Fibroblast of lung (primary cell): ENCODE results near the gene C2CD4C. TPM values are rescaled to one million over a fixed set of nuclear protein-coding genes. Genes with fewer than 3 reads are reported as not detected.

ENCODE experiments used
- DNase-seq, 2 donors: peaks; one replicate each; pipeline versions ENCODE4 v3.0.0 to v3.0.0-alpha.2; 2010; ENCODE audit warnings: low read depth in 2 of 2
- H2AFZ ChIP-seq: 2 replicates; pipeline ENCODE4 v1.5.1; 2012; ENCODE audit warnings: low read length, control low read depth, inconsistent platforms
- H3K27ac ChIP-seq: 2 replicates; pipeline ENCODE4 v1.5.1; 2011; ENCODE audit warnings: low read length, control low read depth; ENCODE audit not compliant: insufficient read depth
- H3K27me3 ChIP-seq: 2 replicates; pipeline ENCODE4 v1.5.1; 2011; ENCODE audit warnings: mild to moderate bottlenecking, low read length; ENCODE audit not compliant: control insufficient read depth, insufficient read depth
- H3K36me3 ChIP-seq: 2 replicates; pipeline ENCODE4 v1.5.1; 2011; ENCODE audit warnings: low read length; ENCODE audit not compliant: control insufficient read depth, insufficient read depth
- H3K4me1 ChIP-seq: 2 replicates; pipeline ENCODE4 v1.5.1; 2011; ENCODE audit warnings: low read length; ENCODE audit not compliant: control insufficient read depth, insufficient read depth; ENCODE audit errors: extremely low read depth
- H3K4me2 ChIP-seq: 2 replicates; pipeline ENCODE4 v1.5.1; 2011; ENCODE audit warnings: low read length, control low read depth; ENCODE audit not compliant: insufficient read depth; ENCODE audit errors: extremely low read depth
- H3K4me3 ChIP-seq, 4 experiments: fragments of 200-600 bp in 1 of 4; sonication (generic) in 1 of 4; replicated peaks in 1 of 4; 2 replicates each; pipeline ENCODE4 v1.5.1; 2011 to 2016; ENCODE audit warnings: low read length in 4 of 4, low read depth in 3 of 4, mild to moderate bottlenecking in 3 of 4, control low read depth in 2 of 4, inconsistent platforms in 1 of 4, mixed read lengths in 1 of 4; ENCODE audit not compliant: insufficient read depth in 1 of 4; ENCODE audit errors: control extremely low read depth in 1 of 4
- H3K79me2 ChIP-seq: 2 replicates; pipeline ENCODE4 v1.5.1; 2012; ENCODE audit warnings: mild to moderate bottlenecking, low read length, inconsistent platforms; ENCODE audit not compliant: control insufficient read depth, insufficient read depth
- H3K9ac ChIP-seq: 2 replicates; pipeline ENCODE4 v1.5.1; 2011; ENCODE audit warnings: mild to moderate bottlenecking, low read length, control low read depth; ENCODE audit not compliant: insufficient read depth
- H3K9me3 ChIP-seq: 2 replicates; pipeline ENCODE4 v1.5.1; 2012; ENCODE audit warnings: low read depth, low read length; ENCODE audit not compliant: control insufficient read depth, insufficient read depth
- H4K20me1 ChIP-seq: 2 replicates; pipeline ENCODE4 v1.5.1; 2011; ENCODE audit warnings: low read length; ENCODE audit not compliant: control insufficient read depth, insufficient read depth; ENCODE audit errors: extremely low read depth
- EZH2 ChIP-seq: IDR thresholded peaks from 2 replicates; pipeline ENCODE4 v1.5.1; 2012; ENCODE audit warnings: low read length, control low read depth, mild to moderate bottlenecking; ENCODE audit errors: missing control alignments
- polyA plus RNA-seq, 2 donors: library from polyadenylated mRNA; depleted of rRNA in 1 of 2; stranded (reverse) in 1 of 2; unstranded in 1 of 2; fragments of >200 nt; gene quantifications; 2 replicates each; pipeline ENCODE4 v1.2.1, GENCODE V29; 2011 to 2012; ENCODE audit warnings: missing spikeins in 1 of 2
- total RNA-seq: library from RNA; depleted of rRNA; stranded (reverse); fragments of >200 nt; gene quantifications from 2 replicates; pipeline ENCODE4 v1.2.1, GENCODE V29; 2014
- TF ChIP-seq, protein P1 (sequence below), 2 donors: IDR thresholded peaks in 1 of 2; conservative IDR thresholded peaks in 1 of 2; 1 replicate in 1 of 2; 2 replicates in 1 of 2; pipeline ENCODE4 v1.5.1; 2011 to 2012; ENCODE audit warnings: low read length in 2 of 2, control low read depth in 1 of 2, inconsistent platforms in 1 of 2, low read depth in 1 of 2, mild to moderate bottlenecking in 1 of 2

Gene C2CD4C
- total and polyA plus RNA-seq, 2 donors (not counting 1 experiment from before 2014, with no cell fraction given), result 0.17 TPM; not detected in 1

DNA sequence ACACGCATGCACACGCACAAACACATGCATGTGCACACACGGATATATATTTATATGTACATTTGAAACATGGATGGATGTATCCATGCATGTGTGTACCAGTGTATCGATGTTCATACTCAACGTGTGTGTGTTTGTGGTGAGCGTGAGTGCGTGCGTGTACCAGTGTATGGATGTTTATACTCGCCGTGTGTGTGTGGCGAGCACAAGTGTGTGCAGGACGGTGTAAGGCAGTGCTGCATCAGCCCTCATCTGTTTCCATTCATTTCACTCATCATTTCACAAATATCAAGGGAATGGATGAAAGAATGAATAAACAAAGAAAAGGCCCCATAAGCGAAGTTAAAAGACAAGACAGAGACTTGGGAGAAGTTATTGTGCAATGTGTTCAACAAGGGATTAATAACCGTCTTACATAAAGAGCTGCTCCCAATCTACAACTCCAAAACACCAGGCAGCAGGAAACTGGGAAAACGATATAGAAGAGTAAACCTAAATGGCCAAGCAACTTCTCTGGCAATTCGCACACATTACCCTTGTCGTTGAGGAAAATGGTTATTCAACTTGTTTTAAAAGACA, 42.7 kb downstream of the C2CD4C start:
- H3K27me3 ChIP-seq, result peaks cover 4% of the 10 kb centered on the region
- no peaks in the 10 kb centered on the region for H3K9me3 ChIP-seq
- no peak overlapping the region for H3K27ac ChIP-seq
- DNase-seq, result no peak
- no peak overlapping the region for H3K4me2 ChIP-seq
- H3K36me3 ChIP-seq, result no peaks in the 10 kb centered on the region
- no peak overlapping the region for H3K4me3 ChIP-seq
- no peaks in the 10 kb centered on the region for H4K20me1 ChIP-seq
- no peaks in the 10 kb centered on the region for H3K79me2 ChIP-seq
- TF ChIP-seq, protein P1, sequence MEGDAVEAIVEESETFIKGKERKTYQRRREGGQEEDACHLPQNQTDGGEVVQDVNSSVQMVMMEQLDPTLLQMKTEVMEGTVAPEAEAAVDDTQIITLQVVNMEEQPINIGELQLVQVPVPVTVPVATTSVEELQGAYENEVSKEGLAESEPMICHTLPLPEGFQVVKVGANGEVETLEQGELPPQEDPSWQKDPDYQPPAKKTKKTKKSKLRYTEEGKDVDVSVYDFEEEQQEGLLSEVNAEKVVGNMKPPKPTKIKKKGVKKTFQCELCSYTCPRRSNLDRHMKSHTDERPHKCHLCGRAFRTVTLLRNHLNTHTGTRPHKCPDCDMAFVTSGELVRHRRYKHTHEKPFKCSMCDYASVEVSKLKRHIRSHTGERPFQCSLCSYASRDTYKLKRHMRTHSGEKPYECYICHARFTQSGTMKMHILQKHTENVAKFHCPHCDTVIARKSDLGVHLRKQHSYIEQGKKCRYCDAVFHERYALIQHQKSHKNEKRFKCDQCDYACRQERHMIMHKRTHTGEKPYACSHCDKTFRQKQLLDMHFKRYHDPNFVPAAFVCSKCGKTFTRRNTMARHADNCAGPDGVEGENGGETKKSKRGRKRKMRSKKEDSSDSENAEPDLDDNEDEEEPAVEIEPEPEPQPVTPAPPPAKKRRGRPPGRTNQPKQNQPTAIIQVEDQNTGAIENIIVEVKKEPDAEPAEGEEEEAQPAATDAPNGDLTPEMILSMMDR (conservative IDR thresholded peaks at IDR 0.05 in 1 of 2, IDR thresholded peaks at IDR 0.05 in 1 of 2; ENCODE audit: low read depth in 1 of 2, low read length in 2 of 2), result no peak
- H3K4me1 ChIP-seq, result no peaks in the 10 kb centered on the region
- no peak overlapping the region for H2AFZ ChIP-seq
- H3K9ac ChIP-seq, result no peak overlapping the region

DNA sequence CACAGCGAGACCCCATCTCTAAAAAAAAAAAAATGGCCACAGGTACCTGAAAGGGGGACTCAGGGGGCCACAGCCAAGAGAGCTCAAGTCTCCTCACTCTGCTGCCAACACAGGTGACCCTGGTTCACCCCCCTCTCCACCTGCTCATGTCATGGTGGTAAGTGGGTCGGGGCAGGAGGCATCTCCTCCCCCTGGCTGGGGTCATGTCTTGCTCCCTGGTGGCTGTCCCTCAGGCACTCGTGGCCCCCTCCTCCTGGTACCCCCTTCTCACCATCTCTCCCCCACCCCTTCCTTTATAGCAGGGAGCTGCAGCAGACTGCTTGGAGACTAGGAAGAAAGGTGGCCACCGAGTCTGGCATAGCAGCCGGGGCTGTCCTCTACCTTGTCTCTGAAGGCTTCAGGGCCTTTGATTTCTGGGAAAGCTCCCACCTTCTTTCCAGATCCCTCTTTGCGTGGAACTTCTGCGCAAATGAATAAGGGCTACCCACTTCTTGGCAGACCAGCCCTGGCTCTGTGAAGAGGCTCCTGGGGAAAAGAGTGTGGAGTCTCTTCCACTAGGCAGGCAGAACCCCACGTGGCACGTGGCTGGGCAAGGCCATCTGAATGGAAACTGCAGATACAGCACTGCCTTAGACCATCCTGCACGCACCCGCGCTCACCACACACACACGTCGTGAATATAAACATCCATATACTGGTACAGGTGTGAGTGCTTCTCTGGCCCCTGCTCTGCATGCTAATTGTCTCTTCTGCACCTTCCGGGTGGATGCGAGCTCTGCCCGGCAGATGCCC, 44.3 kb downstream of the C2CD4C start:
- no peaks in the 10 kb centered on the region for H3K4me1 ChIP-seq
- H3K36me3 ChIP-seq, result no peaks in the 10 kb centered on the region
- H4K20me1 ChIP-seq, result no peaks in the 10 kb centered on the region
- TF ChIP-seq, protein P1 (conservative IDR thresholded peaks at IDR 0.05 in 1 of 2, IDR thresholded peaks at IDR 0.05 in 1 of 2; ENCODE audit: low read depth in 1 of 2, low read length in 2 of 2), result no peak
- TF ChIP-seq EZH2, result no peak
- H3K27ac ChIP-seq, result no peak overlapping the region
- H3K9ac ChIP-seq, result no peak overlapping the region
- no peak overlapping the region for H2AFZ ChIP-seq
- H3K4me3 ChIP-seq, result no peak overlapping the region
- H3K27me3 ChIP-seq, result no peaks in the 10 kb centered on the region
- H3K4me2 ChIP-seq, result no peak overlapping the region
- DNase-seq, result no peak
- no peaks in the 10 kb centered on the region for H3K9me3 ChIP-seq
- H3K79me2 ChIP-seq, result no peaks in the 10 kb centered on the region

DNA sequence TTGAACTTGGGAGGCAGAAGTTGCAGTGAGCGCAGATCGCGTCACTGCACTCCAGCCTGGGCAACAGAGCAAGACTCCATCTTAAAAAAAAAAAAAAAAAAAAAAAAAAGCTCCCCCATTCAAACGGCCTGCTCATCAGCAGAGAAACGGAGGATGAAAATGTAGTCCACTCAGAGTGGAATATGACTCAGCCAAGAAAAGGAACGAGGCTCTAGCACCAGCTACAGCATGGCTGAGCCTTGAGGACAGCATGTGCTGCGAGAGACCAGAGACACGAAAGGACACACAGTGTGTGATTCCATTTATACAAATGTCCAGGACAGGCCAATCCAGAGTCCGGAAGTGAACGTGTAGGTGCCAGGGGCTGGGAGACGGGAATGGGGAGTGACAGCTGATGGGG, 46.3 kb downstream of the C2CD4C start:
- no peaks in the 10 kb centered on the region for H3K4me1 ChIP-seq
- H3K4me3 ChIP-seq, result no peak overlapping the region
- no peak overlapping the region for H2AFZ ChIP-seq
- TF ChIP-seq, protein P1 (conservative IDR thresholded peaks at IDR 0.05 in 1 of 2, IDR thresholded peaks at IDR 0.05 in 1 of 2; ENCODE audit: low read depth in 1 of 2, low read length in 2 of 2), result no peak
- no peak for TF ChIP-seq EZH2
- no peaks in the 10 kb centered on the region for H3K36me3 ChIP-seq
- DNase-seq, result no peak
- no peaks in the 10 kb centered on the region for H3K79me2 ChIP-seq
- H3K4me2 ChIP-seq, result no peak overlapping the region
- no peaks in the 10 kb centered on the region for H4K20me1 ChIP-seq
- H3K9ac ChIP-seq, result no peak overlapping the region
- H3K27me3 ChIP-seq, result no peaks in the 10 kb centered on the region
- H3K9me3 ChIP-seq, result no peaks in the 10 kb centered on the region
- no peak overlapping the region for H3K27ac ChIP-seq
